SK-N-SH treated with all-trans-retinoic acid at 6 μM for 48 hours (cell line): ENCODE data around the gene FEV.

Source experiments
- ATAC-seq: fragments of 200-7000 bp; cut with Tn5 transposase; 3 replicates; pipeline ENCODE4 v1.9.1; 2020; ENCODE audit warnings: mild to moderate bottlenecking, moderate library complexity
- ARNTL ChIP-seq: fragments of 450-650 bp; formaldehyde crosslinking; IDR thresholded peaks from 2 replicates; pipeline ENCODE4 v1.5.0; 2020; ENCODE audit warnings: low read depth, mild to moderate bottlenecking, moderate library complexity, borderline replicate concordance
- BACH2 ChIP-seq: fragments of 250-450 bp; sonication (Bioruptor Pico); IDR thresholded peaks from 2 replicates; pipeline ENCODE4 v1.9.0; 2021; ENCODE audit warnings: mild to moderate bottlenecking, borderline replicate concordance
- CREB5 ChIP-seq: fragments of 250-450 bp; sonication (Bioruptor Pico); IDR thresholded peaks from 2 replicates; pipeline ENCODE4 v1.5.1; 2020; ENCODE audit warnings: low read depth, mild to moderate bottlenecking, moderate library complexity
- CSDC2 ChIP-seq: fragments of 250-450 bp; sonication (Bioruptor Pico); IDR thresholded peaks from 2 replicates; pipeline ENCODE4 v1.5.0; 2020; ENCODE audit warnings: mild to moderate bottlenecking, moderate library complexity
- CSRNP3 ChIP-seq: fragments of 250-450 bp; sonication (Bioruptor Pico); IDR thresholded peaks from 2 replicates; pipeline ENCODE4 v1.5.1; 2021; ENCODE audit warnings: mild to moderate bottlenecking, moderate library complexity
- ESRRG ChIP-seq: fragments of 250-450 bp; sonication (Bioruptor Pico); IDR thresholded peaks from 2 replicates; pipeline ENCODE4 v1.6.1; 2021; ENCODE audit warnings: mild to moderate bottlenecking
- GLIS3 ChIP-seq: fragments of 250-450 bp; sonication (Bioruptor Pico); IDR thresholded peaks from 2 replicates; pipeline ENCODE4 v1.5.0; 2020; ENCODE audit warnings: mild to moderate bottlenecking, moderate library complexity
- ISL1 ChIP-seq: fragments of 250-450 bp; sonication (Bioruptor Pico); IDR thresholded peaks from 2 replicates; pipeline ENCODE4 v2.1.2; 2022; ENCODE audit warnings: mild to moderate bottlenecking, moderate library complexity
- OSR1 ChIP-seq: fragments of 250-450 bp; sonication (Bioruptor Pico); IDR thresholded peaks from 2 replicates; pipeline ENCODE4 v1.8.0; 2022; ENCODE audit warnings: moderate library complexity, mild to moderate bottlenecking, inconsistent platforms
- PATZ1 ChIP-seq: fragments of 250-450 bp; sonication (Bioruptor Pico); IDR thresholded peaks from 2 replicates; pipeline ENCODE4 v1.8.0; 2020; ENCODE audit warnings: mild to moderate bottlenecking, moderate library complexity, borderline replicate concordance
- PPARA ChIP-seq: fragments of 250-450 bp; sonication (Bioruptor Pico); IDR thresholded peaks from 2 replicates; pipeline ENCODE4 v1.5.0; 2020; ENCODE audit warnings: mild to moderate bottlenecking, borderline replicate concordance
- RARB ChIP-seq: fragments of 250-450 bp; sonication (Bioruptor Pico); IDR thresholded peaks from 2 replicates; pipeline ENCODE4 v1.8.0; 2021; ENCODE audit warnings: mild to moderate bottlenecking, moderate library complexity
- SNAI2 ChIP-seq: fragments of 250-450 bp; sonication (Bioruptor Pico); IDR thresholded peaks from 2 replicates; pipeline ENCODE4 v1.5.0; 2020; ENCODE audit warnings: mild to moderate bottlenecking, moderate library complexity
- TCF4 ChIP-seq: fragments of 250-450 bp; sonication (Bioruptor Pico); IDR thresholded peaks from 2 replicates; pipeline ENCODE4 v1.8.0; 2021; ENCODE audit warnings: mild to moderate bottlenecking, moderate library complexity, borderline replicate concordance
- TOX ChIP-seq: fragments of 250-450 bp; sonication (Bioruptor Pico); IDR thresholded peaks from 2 replicates; pipeline ENCODE4 v1.8.0; 2021; ENCODE audit warnings: mild to moderate bottlenecking, moderate library complexity, borderline replicate concordance
- ZFP30 ChIP-seq: fragments of 450-650 bp; formaldehyde crosslinking; IDR thresholded peaks from 2 replicates; pipeline ENCODE4 v1.5.0; 2022; ENCODE audit warnings: mild to moderate bottlenecking, moderate library complexity
- ZNF565 ChIP-seq: fragments of 450-650 bp; formaldehyde crosslinking; conservative IDR thresholded peaks from 2 replicates; pipeline ENCODE4 v1.5.0; 2020; ENCODE audit warnings: low read depth, mild to moderate bottlenecking, moderate library complexity
- ZNF70 ChIP-seq: fragments of 450-650 bp; formaldehyde crosslinking; IDR thresholded peaks from 2 replicates; pipeline ENCODE4 v1.5.0; 2020; ENCODE audit warnings: mild to moderate bottlenecking, moderate library complexity
- ZNF8 ChIP-seq: fragments of 450-650 bp; formaldehyde crosslinking; IDR thresholded peaks from 2 replicates; pipeline ENCODE4 v1.5.0; 2020; ENCODE audit warnings: mild to moderate bottlenecking, moderate library complexity
- TF ChIP-seq, protein P1 (sequence below): fragments of 250-450 bp; sonication (Bioruptor Pico); IDR thresholded peaks from 2 replicates; pipeline ENCODE4 v1.5.0; 2020; ENCODE audit warnings: mild to moderate bottlenecking, moderate library complexity
- TF ChIP-seq, protein P2 (sequence below): fragments of 250-450 bp; sonication (Bioruptor Pico); IDR thresholded peaks from 2 replicates; pipeline ENCODE4 v1.8.0; 2021; ENCODE audit warnings: low read depth, mild to moderate bottlenecking, moderate library complexity, borderline replicate concordance

The FEV gene

GRCh38 chr2:219030177-219030940 lies 45.4 kb upstream of the FEV start:
- TF ChIP-seq SNAI2 (CRISPR knock-in tag) (no peak), ISL1 (CRISPR knock-in tag) (no peak), ZFP30 (CRISPR knock-in tag) (no peak), ZNF70 (CRISPR knock-in tag) (no peak), TOX (no peak), PPARA (CRISPR knock-in tag) (no peak), TCF4 (CRISPR knock-in tag) (no peak), CREB5 (CRISPR knock-in tag) (no peak), RARB (no peak), GLIS3 (CRISPR knock-in tag) (no peak), ESRRG (CRISPR knock-in tag) (no peak), ARNTL (no peak), PATZ1 (no peak), CSDC2 (no peak)
- TF ChIP-seq, protein P1, sequence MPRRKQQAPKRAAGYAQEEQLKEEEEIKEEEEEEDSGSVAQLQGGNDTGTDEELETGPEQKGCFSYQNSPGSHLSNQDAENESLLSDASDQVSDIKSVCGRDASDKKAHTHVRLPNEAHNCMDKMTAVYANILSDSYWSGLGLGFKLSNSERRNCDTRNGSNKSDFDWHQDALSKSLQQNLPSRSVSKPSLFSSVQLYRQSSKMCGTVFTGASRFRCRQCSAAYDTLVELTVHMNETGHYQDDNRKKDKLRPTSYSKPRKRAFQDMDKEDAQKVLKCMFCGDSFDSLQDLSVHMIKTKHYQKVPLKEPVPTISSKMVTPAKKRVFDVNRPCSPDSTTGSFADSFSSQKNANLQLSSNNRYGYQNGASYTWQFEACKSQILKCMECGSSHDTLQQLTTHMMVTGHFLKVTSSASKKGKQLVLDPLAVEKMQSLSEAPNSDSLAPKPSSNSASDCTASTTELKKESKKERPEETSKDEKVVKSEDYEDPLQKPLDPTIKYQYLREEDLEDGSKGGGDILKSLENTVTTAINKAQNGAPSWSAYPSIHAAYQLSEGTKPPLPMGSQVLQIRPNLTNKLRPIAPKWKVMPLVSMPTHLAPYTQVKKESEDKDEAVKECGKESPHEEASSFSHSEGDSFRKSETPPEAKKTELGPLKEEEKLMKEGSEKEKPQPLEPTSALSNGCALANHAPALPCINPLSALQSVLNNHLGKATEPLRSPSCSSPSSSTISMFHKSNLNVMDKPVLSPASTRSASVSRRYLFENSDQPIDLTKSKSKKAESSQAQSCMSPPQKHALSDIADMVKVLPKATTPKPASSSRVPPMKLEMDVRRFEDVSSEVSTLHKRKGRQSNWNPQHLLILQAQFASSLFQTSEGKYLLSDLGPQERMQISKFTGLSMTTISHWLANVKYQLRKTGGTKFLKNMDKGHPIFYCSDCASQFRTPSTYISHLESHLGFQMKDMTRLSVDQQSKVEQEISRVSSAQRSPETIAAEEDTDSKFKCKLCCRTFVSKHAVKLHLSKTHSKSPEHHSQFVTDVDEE (CRISPR knock-in tag) = no peak
- peak; percentile 12 for ATAC-seq

GRCh38 chr2:219029829-219030165 lies 44.8 kb upstream of the FEV start:
- TF ChIP-seq, protein P2, sequence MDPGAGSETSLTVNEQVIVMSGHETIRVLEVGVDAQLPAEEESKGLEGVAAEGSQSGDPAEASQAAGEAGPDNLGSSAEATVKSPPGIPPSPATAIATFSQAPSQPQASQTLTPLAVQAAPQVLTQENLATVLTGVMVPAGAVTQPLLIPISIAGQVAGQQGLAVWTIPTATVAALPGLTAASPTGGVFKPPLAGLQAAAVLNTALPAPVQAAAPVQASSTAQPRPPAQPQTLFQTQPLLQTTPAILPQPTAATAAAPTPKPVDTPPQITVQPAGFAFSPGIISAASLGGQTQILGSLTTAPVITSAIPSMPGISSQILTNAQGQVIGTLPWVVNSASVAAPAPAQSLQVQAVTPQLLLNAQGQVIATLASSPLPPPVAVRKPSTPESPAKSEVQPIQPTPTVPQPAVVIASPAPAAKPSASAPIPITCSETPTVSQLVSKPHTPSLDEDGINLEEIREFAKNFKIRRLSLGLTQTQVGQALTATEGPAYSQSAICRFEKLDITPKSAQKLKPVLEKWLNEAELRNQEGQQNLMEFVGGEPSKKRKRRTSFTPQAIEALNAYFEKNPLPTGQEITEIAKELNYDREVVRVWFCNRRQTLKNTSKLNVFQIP = no peak
- TF ChIP-seq RARB (no peak), BACH2 (no peak), OSR1 (CRISPR knock-in tag) (no peak), ZNF8 (CRISPR knock-in tag) (no peak)
- ATAC-seq = peak; percentile 98

DNA sequence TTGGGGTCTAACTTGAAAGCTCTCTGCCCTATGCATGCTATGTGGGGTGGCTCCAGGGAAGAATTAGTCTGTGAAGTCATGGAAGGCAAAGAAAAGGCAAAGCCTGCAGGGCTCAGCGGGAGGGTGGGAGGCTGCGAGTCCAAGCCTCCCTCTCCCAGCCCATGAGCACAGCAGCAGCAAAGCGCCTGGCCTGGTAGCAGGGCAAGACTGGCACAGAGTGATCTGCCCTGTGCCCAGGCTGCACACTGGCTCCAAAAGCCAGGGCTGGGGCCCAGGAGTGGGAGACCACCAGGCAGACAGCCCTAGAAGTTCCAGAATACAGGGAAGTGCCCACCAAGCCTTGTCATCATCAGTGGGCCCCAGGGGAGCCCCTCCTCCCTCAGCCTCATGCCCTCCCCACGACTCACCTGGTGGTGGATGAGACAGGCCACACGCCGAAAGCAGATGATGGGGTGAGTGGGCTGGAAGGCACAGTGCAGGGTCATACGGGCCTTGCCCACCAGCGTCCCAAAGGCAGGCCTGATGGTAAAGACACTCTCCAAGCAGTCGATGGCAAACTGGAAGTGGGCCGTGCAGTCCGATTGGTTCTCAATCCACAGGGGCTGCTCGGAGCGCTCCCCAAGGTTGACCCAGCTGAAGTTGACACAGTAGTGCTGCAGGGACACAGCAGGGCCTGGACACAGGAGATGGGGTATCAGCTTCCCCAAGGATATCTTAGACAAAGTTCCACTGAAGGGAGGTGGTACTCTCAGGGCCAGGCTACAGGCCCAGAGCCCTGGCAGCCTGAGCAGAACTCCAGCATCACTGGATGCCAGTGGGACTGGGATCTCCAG lies 44.2 kb upstream of the FEV start:
- peak; percentile 31 for ATAC-seq
- TF ChIP-seq PATZ1 = no peak
- TF ChIP-seq ARNTL = no peak
- no peak for TF ChIP-seq CREB5 (CRISPR knock-in tag)
- TF ChIP-seq RARB = no peak
- no peak for TF ChIP-seq ZNF70 (CRISPR knock-in tag)
- no peak for TF ChIP-seq TOX
- TF ChIP-seq ZNF8 (CRISPR knock-in tag) = no peak
- TF ChIP-seq OSR1 (CRISPR knock-in tag) = no peak
- TF ChIP-seq ZFP30 (CRISPR knock-in tag) = no peak
- TF ChIP-seq CSDC2 = no peak
- TF ChIP-seq, protein P2 = no peak
- no peak for TF ChIP-seq SNAI2 (CRISPR knock-in tag)
- TF ChIP-seq BACH2 = no peak
- no peak for TF ChIP-seq GLIS3 (CRISPR knock-in tag)
- no peak for TF ChIP-seq CSRNP3 (CRISPR knock-in tag)
- no peak for TF ChIP-seq ESRRG (CRISPR knock-in tag)
- TF ChIP-seq ZNF565 = no peak
